ENCODE results near the gene PARP11.

Gene PARP11

GRCh38 chr12:3791256-3791874 lies 81.8 kb downstream of the PARP11 start:
- no peaks in the 10 kb centered on the region for H3K36me3 ChIP-seq (ENCODE audit: insufficient read depth, low read length)
- H3K27me3 ChIP-seq (ENCODE audit: control insufficient read depth in 1 of 2, insufficient read depth in 2 of 2, low read length in 2 of 2), result no peaks in the 10 kb centered on the region
- H3K4me1 ChIP-seq (ENCODE audit: insufficient read depth, low read length), result no peaks in the 10 kb centered on the region
- H3K9ac ChIP-seq (ENCODE audit: low read length), result no peak overlapping the region
- no peak overlapping the region for H3K4me3 ChIP-seq (ENCODE audit: low read depth in 1 of 2, low read length in 2 of 2)
- no peaks in the 10 kb centered on the region for H3K9me3 ChIP-seq (ENCODE audit: low read length)
- H3K27ac ChIP-seq (ENCODE audit: low read depth, low read length), result no peak overlapping the region

DNA sequence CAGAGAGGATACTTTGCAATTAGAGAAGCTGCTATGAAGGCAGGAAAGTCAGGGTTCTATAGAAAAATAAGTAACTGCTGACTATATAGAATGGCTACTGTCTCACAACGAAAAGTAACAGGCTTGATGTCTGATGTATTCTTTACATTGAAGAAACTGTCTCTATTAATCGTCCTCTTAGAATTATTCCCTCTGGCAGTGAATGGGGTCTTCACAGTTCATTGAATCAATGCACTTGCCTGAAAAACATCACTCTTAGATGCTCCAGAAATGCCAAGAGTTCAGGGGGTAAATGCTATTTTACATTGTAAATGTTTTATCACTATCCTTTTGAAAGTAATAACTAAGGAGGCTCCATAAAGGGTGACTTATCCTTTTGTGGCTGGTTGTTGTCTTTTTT lies 82.6 kb downstream of the PARP11 start:
- Histone ChIP-seq H3K36me3 (ENCODE audit: insufficient read depth, low read length) (no peaks in the 10 kb centered on the region), H3K9me3 (ENCODE audit: low read length) (no peaks in the 10 kb centered on the region), H3K27ac (ENCODE audit: low read depth, low read length) (no peak overlapping the region), H3K9ac (ENCODE audit: low read length) (no peak overlapping the region), H3K4me3 (ENCODE audit: low read depth in 1 of 2, low read length in 2 of 2) (no peak overlapping the region), H3K4me1 (ENCODE audit: insufficient read depth, low read length) (no peaks in the 10 kb centered on the region), H3K27me3 (ENCODE audit: control insufficient read depth in 1 of 2, insufficient read depth in 2 of 2, low read length in 2 of 2) (no peaks in the 10 kb centered on the region)

- H3K4me3 ChIP-seq (ENCODE audit: low read depth in 1 of 2, low read length in 2 of 2), result no peak overlapping the region
- no peaks in the 10 kb centered on the region for H3K36me3 ChIP-seq (ENCODE audit: insufficient read depth, low read length)
- H3K9me3 ChIP-seq (ENCODE audit: low read length), result no peaks in the 10 kb centered on the region
- H3K27ac ChIP-seq (ENCODE audit: low read depth, low read length), result no peak overlapping the region
- H3K27me3 ChIP-seq (ENCODE audit: control insufficient read depth in 1 of 2, insufficient read depth in 2 of 2, low read length in 2 of 2), result no peaks in the 10 kb centered on the region
- H3K4me1 ChIP-seq (ENCODE audit: insufficient read depth, low read length), result no peaks in the 10 kb centered on the region
- H3K9ac ChIP-seq (ENCODE audit: low read length), result no peak overlapping the region
Measured at GRCh38 chr12:3789838-3790237, 83.4 kb downstream of the PARP11 start.

- no peak overlapping the region for H3K27ac ChIP-seq (ENCODE audit: low read depth, low read length)
- H3K4me3 ChIP-seq (ENCODE audit: low read depth in 1 of 2, low read length in 2 of 2), result no peak overlapping the region
- no peaks in the 10 kb centered on the region for H3K4me1 ChIP-seq (ENCODE audit: insufficient read depth, low read length)
- H3K36me3 ChIP-seq (ENCODE audit: insufficient read depth, low read length), result no peaks in the 10 kb centered on the region
- no peak overlapping the region for H3K9ac ChIP-seq (ENCODE audit: low read length)
- no peaks in the 10 kb centered on the region for H3K9me3 ChIP-seq (ENCODE audit: low read length)
- no peaks in the 10 kb centered on the region for H3K27me3 ChIP-seq (ENCODE audit: control insufficient read depth in 1 of 2, insufficient read depth in 2 of 2, low read length in 2 of 2)
Measured at GRCh38 chr12:3777206-3777809, 95.9 kb downstream of the PARP11 start.

DNA sequence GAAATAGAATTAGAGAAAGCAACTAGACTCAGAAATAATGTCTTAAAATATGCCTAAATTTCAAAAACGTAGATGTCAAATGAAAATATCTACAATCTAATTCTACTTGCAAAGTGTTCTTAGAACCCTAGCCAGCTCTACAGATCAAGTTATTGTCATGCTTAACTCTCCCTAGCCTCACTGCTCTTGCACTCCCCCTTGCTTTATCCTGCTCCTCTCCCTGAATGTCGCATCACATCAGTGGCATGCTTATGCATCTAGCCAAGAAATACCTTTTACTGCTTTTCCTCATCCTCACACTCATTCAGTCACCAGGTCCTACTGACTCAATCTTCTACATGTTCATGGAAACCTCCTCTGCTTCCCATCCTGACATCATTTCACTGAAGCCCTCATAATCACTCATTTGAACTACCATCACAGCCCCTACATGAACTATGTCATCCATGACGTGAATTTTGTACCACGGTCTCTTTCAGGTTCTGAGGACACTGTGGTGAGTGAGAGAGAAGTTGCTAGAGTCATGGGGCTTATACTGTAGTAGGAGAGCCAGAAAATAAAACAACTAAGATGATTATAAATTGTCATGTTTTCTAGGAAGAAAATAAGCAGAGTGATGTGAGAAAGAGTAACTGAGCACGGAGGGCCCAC lies 97.7 kb downstream of the PARP11 start:
- H3K9ac ChIP-seq (ENCODE audit: low read length), result no peak overlapping the region
- H3K9me3 ChIP-seq (ENCODE audit: low read length), result no peaks in the 10 kb centered on the region
- H3K27me3 ChIP-seq (ENCODE audit: control insufficient read depth in 1 of 2, insufficient read depth in 2 of 2, low read length in 2 of 2), result no peaks in the 10 kb centered on the region
- no peak overlapping the region for H3K4me3 ChIP-seq (ENCODE audit: low read depth in 1 of 2, low read length in 2 of 2)
- H3K36me3 ChIP-seq (ENCODE audit: insufficient read depth, low read length), result no peaks in the 10 kb centered on the region
- H3K27ac ChIP-seq (ENCODE audit: low read depth, low read length), result no peak overlapping the region
- H3K4me1 ChIP-seq (ENCODE audit: insufficient read depth, low read length), result no peaks in the 10 kb centered on the region

DNA sequence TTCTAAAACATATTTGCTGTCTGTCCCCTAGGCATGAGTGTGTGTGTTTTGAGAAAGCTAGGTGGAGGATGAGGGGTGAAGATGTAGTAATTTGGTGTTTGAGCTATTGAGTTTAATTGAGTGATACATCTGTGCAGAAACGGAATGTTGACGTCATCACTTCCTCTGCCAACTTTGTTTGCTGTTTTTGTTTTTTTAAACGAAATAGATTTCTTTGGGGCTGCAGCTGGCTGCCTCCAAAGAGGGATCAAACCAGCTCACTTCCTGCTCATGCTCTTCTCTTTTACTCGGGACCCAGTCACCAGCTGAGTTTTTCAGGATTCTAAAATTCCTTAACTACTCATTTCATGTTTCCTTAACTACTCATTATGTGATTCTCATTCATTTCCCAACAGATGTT lies 100.8 kb downstream of the PARP11 start:
- Histone ChIP-seq H3K27me3 (ENCODE audit: control insufficient read depth in 1 of 2, insufficient read depth in 2 of 2, low read length in 2 of 2) (no peaks in the 10 kb centered on the region), H3K4me1 (ENCODE audit: insufficient read depth, low read length) (no peaks in the 10 kb centered on the region)

GRCh38 chr12:3771853-3772252 lies 101.3 kb downstream of the PARP11 start:
- Histone ChIP-seq H3K27me3 (ENCODE audit: control insufficient read depth in 1 of 2, insufficient read depth in 2 of 2, low read length in 2 of 2) (no peaks in the 10 kb centered on the region), H3K4me1 (ENCODE audit: insufficient read depth, low read length) (no peaks in the 10 kb centered on the region), H3K4me3 (ENCODE audit: low read depth in 1 of 2, low read length in 2 of 2) (no peak overlapping the region), H3K9me3 (ENCODE audit: low read length) (no peaks in the 10 kb centered on the region), H3K27ac (ENCODE audit: low read depth, low read length) (no peak overlapping the region), H3K36me3 (ENCODE audit: insufficient read depth, low read length) (no peaks in the 10 kb centered on the region), H3K9ac (ENCODE audit: low read length) (no peak overlapping the region)

More for the DNA sequence above, 100.8 kb downstream of the PARP11 start:
- Histone ChIP-seq H3K9ac (ENCODE audit: low read length) (no peak overlapping the region), H3K27ac (ENCODE audit: low read depth, low read length) (no peak overlapping the region), H3K4me3 (ENCODE audit: low read depth in 1 of 2, low read length in 2 of 2) (no peak overlapping the region), H3K9me3 (ENCODE audit: low read length) (no peaks in the 10 kb centered on the region), H3K36me3 (ENCODE audit: insufficient read depth, low read length) (no peaks in the 10 kb centered on the region)

DNA sequence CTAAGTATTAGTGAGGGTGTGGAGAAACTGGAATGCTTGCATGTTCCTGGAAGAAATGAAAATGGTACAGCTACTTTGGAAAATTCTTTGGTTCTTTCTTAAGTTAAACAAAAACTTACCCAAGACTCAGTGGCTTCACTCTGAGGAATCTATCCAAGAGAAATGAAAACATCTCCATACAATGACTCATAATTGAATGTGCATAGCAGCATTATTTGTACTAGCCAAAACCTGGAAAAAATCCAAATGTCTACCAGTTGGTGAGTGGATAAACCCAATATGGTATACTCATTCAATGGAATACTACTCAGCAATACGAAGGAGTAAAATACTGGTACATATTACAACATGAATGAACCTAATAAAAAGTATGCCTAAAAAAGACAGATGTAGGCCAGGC lies 102.3 kb downstream of the PARP11 start:
- no peaks in the 10 kb centered on the region for H3K27me3 ChIP-seq (ENCODE audit: control insufficient read depth in 1 of 2, insufficient read depth in 2 of 2, low read length in 2 of 2)
- H3K36me3 ChIP-seq (ENCODE audit: insufficient read depth, low read length), result no peaks in the 10 kb centered on the region
- H3K9me3 ChIP-seq (ENCODE audit: low read length), result no peaks in the 10 kb centered on the region
- H3K4me3 ChIP-seq (ENCODE audit: low read depth in 1 of 2, low read length in 2 of 2), result no peak overlapping the region
- no peaks in the 10 kb centered on the region for H3K4me1 ChIP-seq (ENCODE audit: insufficient read depth, low read length)
- no peak overlapping the region for H3K27ac ChIP-seq (ENCODE audit: low read depth, low read length)
- no peak overlapping the region for H3K9ac ChIP-seq (ENCODE audit: low read length)

- H3K27ac ChIP-seq (ENCODE audit: low read depth, low read length), result no peak overlapping the region
- no peak overlapping the region for H3K4me3 ChIP-seq (ENCODE audit: low read depth in 1 of 2, low read length in 2 of 2)
- no peaks in the 10 kb centered on the region for H3K27me3 ChIP-seq (ENCODE audit: control insufficient read depth in 1 of 2, insufficient read depth in 2 of 2, low read length in 2 of 2)
- H3K9me3 ChIP-seq (ENCODE audit: low read length), result no peaks in the 10 kb centered on the region
- no peaks in the 10 kb centered on the region for H3K36me3 ChIP-seq (ENCODE audit: insufficient read depth, low read length)
- no peaks in the 10 kb centered on the region for H3K4me1 ChIP-seq (ENCODE audit: insufficient read depth, low read length)
- H3K9ac ChIP-seq (ENCODE audit: low read length), result no peak overlapping the region
Measured at GRCh38 chr12:3768911-3769447, 104.2 kb downstream of the PARP11 start.

- Histone ChIP-seq H3K27ac (ENCODE audit: low read depth, low read length) (no peak overlapping the region), H3K36me3 (ENCODE audit: insufficient read depth, low read length) (no peaks in the 10 kb centered on the region), H3K9me3 (ENCODE audit: low read length) (no peaks in the 10 kb centered on the region), H3K4me1 (ENCODE audit: insufficient read depth, low read length) (no peaks in the 10 kb centered on the region), H3K4me3 (ENCODE audit: low read depth in 1 of 2, low read length in 2 of 2) (no peak overlapping the region), H3K9ac (ENCODE audit: low read length) (no peak overlapping the region), H3K27me3 (ENCODE audit: control insufficient read depth in 1 of 2, insufficient read depth in 2 of 2, low read length in 2 of 2) (no peaks in the 10 kb centered on the region)
Measured at GRCh38 chr12:3761116-3761735, 112.0 kb downstream of the PARP11 start.

- no peaks in the 10 kb centered on the region for H3K27me3 ChIP-seq (ENCODE audit: control insufficient read depth in 1 of 2, insufficient read depth in 2 of 2, low read length in 2 of 2)
- H3K27ac ChIP-seq (ENCODE audit: low read depth, low read length), result no peak overlapping the region
- H3K4me3 ChIP-seq (ENCODE audit: low read depth in 1 of 2, low read length in 2 of 2), result no peak overlapping the region
- no peaks in the 10 kb centered on the region for H3K4me1 ChIP-seq (ENCODE audit: insufficient read depth, low read length)
- H3K9ac ChIP-seq (ENCODE audit: low read length), result no peak overlapping the region
- H3K36me3 ChIP-seq (ENCODE audit: insufficient read depth, low read length), result no peaks in the 10 kb centered on the region
- no peaks in the 10 kb centered on the region for H3K9me3 ChIP-seq (ENCODE audit: low read length)
Measured at GRCh38 chr12:3759878-3760277, 113.3 kb downstream of the PARP11 start.
